Caki2 (cell line): ENCODE measurements around the gene SNAP25. TPM values are rescaled to one million over a fixed set of nuclear protein-coding genes. Genes with fewer than 3 reads are reported as not detected.

Experiments used
- DNase-seq: peaks from one replicate; pipeline ENCODE4 v3.0.0-alpha.2; 2015; ENCODE audit warnings: low read depth
- in situ Hi-C: cut with HindIII; loops from 2 replicates; pipeline ENCODE4 v1.10.0; 2016; ENCODE audit warnings: low sequenced_read_pairs, low pct_unique_long_range_greater_than_20kb, mixed read lengths
- total RNA-seq: library from RNA; depleted of rRNA; stranded (reverse); fragments of >200 nt; shearing (Covaris generic); gene quantifications from 2 replicates; pipeline ENCODE4 v1.2.3, GENCODE V29; 2014; ENCODE audit warnings: low replicate concordance

SNAP25 gene
- total RNA-seq, 1 experiment from 2014 or later = 2.6 TPM

DNA sequence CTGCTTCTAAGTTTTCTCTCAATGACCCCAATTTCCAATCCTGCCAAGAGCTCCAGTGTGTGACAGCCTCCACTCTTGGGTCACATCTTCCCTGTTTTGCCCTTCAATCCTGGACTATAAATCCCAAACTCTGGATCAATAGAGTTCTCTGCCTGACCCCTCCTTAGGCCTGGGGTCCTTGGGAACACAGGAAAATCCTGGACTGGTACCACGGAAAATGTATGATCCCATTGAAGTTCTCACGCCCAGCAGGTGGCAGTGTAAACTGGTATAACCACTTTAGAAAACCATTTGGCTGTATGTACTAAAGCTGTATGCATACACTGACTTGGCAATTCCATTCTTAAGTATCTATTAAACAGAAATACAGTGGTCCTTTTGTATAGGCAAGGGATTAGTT lies 98.0 kb downstream of the SNAP25 start:
- peak; percentile 27 for DNase-seq
- in situ Hi-C loops = no loop called here

DNA sequence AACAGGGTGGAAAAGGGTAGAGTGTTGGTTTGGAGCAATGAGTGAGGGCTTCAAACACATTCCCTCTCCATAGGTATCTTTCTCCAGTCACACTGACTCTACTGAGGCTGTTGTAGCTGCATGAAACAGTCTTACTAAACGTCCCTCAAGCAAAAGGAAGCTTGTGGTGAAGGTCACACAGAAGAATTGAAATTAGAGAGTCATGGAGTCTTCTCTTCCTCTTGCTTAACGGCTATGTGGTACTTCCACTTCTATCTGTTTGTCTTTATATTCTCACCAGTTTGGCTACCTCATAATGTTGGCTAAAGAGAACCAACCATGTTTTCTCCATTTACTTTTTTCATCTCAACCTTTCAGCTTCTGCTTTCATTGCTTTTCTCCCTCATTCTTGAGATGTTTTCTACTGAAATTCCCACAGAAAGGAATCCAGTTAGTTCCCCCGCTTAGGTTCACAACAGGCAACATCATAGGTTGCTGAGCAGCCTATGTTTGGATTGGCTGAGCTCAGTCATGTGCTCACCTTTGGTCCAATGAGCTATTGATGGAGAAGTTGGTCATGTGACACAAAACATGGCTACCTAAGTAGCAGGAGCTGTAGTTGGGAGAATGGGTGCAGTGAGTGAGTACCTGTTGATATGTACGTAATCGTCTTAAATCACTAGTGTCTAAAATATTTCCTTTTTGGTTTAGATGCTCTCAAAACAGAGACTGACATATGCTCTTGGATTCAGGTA lies 99.8 kb downstream of the SNAP25 start:
- in situ Hi-C loops = no loop called here
- DNase-seq = no peak

DNA sequence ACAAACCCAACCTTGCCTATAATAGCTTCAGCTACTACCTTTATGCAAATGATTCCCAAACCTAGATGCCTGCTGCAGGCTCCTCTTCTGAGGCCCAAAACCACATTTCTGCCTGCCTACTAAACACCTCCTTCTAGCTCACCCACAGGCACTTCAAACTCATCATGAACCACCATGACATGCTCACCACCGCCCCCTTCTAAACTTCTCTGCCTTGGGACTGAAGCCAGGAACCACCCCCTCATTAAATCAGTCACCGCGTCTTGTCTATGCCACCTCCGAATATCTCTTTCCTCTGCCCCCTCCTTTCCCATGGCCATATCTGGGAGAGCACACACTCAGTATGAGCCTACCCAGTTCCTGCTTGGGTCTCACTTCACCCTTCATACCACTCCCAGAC lies 101.2 kb downstream of the SNAP25 start:
- no peak for DNase-seq
- in situ Hi-C loops = no loop called here

DNA sequence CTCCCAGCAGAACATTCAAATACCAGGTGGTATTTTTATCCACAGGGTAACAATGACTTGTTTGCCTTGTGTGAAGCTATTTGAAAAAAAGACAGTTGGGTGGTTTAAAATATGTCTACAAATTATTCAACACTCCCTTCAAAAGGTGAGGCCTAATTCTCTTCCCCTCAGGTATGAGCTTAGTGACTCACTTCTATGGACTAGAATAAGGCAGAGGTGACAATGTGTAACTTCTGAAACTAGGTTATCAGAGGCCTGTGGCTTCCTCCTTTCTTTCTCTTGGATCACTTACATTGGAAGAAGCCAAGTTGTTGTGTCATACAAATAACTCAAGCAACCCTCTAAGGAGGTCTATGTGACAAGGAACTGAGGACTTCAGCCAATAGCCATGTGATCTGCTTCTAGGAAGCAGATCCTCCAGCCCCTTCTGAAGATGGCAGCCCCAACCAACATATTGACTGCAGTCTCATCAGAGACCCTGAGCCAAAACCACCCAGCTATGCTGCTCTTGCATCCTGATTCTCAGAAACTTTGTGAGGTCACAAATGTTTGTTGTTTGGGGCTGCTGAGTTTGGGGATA lies 102.6 kb downstream of the SNAP25 start:
- DNase-seq = no peak
- in situ Hi-C loops = no loop called here

DNA sequence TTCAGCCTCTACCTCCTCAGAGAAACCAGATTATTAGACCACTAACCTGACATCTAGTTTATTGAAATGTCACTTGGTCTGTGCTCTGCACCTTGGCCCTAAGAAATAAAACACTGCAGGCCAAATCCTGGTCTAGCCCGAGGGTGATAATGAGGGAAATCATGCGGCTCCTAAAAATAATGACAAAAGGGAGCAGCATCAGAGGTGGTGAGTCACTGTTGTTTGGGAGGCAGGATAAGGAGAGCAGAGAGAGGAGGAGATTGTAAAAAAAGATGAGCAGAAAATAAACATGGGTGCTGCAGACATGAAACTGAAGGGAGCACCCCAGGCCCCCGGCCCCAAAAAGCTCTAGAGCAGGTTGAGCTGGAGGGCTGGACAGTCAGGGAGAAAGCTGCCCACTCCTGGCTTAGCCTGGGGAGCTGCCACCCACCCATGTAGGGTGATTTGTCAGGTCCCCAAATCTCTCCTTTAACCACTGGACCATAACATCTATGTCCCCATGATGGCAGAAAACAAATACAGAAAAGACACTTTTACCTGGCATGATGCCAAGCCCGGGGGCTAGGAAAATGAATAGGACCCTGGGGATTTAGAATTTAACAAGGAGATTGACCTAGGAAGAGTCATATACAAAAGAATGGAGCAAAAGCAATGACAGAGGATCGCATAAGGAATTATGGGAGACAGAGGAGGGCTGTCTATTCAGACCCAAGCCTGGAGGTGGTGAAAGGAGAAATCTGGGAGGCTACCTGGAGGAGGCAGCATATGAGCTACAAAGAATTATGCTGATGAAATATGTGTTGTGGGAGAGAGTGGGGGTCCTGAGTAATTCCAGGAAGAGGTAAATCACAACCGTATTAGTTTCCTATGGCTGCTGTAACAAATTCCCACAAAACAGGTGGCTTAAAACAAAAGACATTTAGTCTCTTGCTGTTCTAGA lies 103.7 kb downstream of the SNAP25 start:
- in situ Hi-C loops = no loop called here
- DNase-seq = peak; percentile 16

DNA sequence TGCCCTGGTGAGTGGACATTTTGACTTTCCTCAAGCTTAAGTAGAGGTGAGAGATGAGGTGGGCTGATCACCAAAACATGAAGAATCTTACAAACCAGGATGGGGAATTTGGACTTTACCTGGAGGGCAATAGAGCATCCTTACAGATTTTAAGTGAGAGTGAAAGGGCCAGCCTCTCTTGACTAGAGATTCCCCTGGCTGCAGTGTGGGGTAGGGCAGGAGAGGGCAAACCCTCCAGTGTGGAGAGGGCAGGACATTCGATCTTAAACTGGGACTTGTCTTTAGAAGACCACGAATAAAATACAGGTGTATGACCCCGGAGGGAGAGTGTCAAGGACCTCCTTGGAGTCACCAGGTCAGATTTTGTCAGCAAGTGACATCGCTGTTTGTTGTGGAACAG lies 105.1 kb downstream of the SNAP25 start:
- DNase-seq = no peak
- in situ Hi-C loops = no loop called here

DNA sequence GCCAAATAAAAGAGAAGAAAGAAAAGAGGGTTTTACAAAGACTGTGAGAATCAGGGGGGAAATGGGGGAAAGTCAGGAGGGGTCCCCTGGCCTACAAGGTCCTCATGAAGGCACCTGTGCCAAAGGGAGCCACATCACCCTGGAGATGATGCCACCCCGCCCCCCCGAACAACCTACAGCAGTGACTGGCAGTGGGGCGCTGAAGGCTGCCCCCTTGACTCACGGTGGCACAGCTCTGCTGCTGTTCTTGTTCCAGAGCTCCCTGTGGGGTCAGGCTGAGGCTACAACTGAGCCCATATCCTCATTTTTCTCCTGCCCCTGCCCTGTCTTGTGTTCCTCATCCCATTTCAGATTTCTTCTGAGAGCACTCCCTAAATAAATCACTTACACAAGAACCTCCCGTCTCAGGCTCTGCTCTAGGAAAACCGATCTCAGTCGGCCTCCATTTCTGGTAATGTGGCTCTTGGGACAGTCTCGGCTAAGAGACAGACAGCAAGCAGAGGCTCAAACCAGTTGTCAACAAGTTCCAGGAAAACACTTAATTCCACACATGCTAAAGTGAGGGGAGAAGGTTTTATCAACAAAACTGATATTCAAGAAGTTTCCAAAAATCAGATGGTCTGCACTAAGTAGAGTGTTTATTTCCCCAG lies 105.7 kb downstream of the SNAP25 start:
- no peak for DNase-seq
- in situ Hi-C loops = no loop called here

DNA sequence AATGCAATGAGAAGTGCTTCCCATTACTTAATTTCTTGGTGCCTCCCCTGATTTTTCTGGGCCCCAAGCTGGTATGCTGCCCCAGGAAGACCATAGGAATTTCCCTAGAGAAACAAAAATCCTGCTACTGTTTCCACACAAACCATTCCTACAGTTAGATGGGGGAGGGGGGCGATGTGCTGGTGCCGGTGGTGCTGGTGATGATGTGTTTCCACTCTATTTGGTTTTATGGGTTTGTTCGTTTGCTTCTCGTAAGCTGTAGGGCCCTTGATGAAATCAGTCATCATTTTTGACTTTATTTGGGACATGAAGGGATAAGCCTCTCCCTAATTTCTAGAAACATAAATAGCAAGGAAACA lies 110.2 kb downstream of the SNAP25 start:
- in situ Hi-C loops = no loop called here
- no peak for DNase-seq

DNA sequence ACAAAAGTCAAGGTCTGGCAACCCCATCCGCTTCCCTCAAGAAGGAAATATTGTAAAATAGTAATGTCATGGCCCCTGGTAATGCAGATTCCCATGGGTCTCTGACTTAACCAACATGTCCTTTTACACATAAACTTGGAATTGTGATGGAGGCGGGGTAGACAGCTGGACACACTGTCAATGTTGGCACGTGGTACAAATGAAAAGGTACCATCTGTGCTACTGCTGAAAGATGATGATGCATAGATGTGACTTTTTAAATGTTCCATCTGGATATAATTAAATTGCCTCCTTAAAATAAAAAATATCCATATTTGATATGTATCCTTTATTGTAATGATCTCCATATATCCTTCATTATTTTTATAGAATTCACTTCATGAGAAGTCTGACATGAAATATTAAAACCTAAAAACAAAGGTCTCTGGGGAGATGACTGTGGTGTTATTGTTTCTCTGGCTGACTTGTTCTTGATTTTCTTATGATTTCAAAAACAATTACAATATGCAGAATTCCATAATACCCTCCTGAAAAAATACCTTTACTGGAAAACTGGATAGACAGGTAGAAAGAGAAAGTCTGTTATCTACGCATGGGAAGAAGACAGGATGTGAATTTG lies 110.9 kb downstream of the SNAP25 start:
- no peak for DNase-seq
- in situ Hi-C loops = no loop called here

DNA sequence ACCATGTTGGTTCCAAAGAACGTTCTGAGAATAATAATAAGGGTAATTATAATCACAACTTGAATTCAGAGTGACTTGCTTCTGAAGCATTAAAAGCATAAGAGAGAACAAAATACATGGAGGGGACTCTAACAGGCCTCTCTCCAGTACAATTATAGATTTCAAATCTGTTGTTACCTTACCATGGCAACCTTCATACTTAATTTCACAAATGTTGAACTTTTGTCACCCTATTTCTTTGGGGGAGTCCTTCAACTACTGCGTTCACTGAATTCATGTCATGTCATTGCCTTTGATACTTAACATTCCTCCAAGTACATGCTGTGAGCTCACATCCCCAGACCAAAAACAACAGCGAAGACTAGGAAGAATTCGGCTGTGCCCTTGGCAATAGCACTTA lies 111.4 kb downstream of the SNAP25 start:
- in situ Hi-C loops = no loop called here
- DNase-seq = no peak

DNA sequence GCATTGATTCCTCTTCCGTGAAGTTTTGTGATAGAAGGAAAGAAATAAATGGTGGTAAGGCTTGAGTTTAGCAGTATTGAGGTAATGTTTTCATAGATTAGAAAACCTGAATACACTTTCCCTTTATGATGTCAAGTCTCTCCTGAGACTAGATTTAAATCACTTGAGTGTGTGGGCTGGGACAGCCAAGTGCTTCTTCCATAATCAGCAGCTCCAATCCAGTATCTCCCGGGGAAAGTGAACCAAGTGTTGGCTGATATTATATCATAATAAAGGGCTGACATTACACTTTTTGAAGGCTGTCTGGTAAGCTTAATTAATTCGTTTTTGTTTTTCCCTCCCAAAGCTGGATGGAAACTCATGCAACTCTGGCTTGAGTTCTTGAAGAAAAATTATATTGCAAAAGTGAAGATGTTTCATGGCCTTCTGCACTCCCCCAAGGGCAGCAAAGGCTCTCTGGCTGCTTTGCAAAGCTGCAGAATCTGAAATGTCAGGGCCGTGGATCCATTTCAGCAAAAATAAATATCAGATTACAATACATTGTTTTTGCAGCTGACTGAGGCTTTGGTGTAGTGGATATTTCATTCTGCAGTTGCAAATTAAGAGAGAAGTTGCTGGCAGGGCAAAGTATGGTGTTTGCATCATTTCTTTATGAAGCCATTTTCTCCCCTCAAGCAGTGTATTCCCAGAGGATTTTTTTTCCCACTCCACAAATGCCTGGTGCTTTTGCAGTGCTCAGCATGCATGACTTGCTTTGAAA lies 114.2 kb downstream of the SNAP25 start:
- DNase-seq = no peak
- in situ Hi-C loops = no loop called here

DNA sequence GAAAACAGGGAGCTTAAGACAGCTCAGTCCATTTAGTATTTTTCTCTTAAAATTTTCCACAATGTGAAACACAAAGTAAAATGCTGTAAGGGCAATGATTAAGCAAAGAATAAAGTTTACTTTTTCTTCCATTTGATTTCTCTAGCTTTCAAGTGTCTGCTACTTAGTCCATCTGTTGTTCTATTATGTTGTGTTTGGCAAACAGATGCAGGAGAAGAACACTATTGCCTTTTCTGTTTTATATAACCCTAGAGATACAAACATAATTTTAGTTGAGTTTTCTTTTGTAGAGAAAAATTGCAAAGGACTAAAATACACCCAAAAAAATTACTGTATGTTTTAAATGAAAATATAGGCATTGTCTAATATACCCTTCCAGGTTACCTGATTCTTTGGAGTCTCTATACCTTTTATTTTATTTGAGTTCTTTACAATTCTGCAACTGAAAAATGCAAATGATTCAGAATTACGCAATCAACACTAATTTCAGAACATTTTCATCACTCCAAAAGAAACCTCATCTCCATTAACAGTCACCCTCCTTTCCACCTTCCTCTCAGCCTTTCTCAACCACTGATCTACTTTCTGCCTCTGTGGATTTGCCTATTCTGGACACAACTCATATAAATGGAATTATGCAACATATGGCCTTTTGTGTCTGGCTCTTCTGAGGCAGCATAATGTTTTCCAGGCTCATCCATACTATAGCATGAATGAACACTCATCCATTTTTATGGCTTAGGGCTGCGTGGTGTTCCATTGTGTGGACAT lies 118.5 kb downstream of the SNAP25 start:
- in situ Hi-C loops = no loop called here
- DNase-seq = no peak

DNA sequence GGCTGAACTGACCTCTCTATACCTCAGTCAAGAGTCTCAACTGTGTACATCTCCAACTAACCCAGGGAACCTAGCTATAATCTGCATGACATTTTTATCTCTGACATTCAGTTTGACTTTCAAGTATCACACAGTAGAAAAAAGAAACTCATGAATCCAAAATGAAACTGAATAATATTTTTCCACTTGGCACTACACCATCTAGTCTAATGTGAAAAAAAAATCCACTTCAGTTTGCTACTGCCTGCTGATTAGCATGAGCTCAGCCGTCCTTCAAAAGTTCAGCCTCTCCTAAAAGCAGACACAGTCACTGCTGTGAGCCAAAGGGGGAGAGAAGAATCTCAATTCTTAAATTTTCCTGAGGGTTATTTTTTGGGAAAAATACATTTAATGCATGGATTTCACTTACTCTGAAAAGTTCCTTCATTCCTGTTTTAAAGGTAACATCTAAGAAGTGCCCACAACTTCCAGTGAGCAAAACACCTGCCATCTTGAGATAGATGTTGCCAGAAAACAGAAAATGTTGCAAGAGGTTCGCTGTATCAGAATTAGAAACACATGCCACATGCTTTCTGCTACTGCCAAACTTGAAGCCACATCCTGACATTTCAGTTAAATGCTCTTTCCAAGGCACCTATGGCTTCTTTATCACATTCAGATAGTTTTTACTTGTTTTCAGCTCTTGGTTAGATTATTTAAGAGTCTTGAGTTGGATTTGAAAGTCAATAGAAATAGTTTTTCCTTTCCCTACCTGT lies 120.0 kb downstream of the SNAP25 start:
- no peak for DNase-seq
- in situ Hi-C loops = no loop called here

DNA sequence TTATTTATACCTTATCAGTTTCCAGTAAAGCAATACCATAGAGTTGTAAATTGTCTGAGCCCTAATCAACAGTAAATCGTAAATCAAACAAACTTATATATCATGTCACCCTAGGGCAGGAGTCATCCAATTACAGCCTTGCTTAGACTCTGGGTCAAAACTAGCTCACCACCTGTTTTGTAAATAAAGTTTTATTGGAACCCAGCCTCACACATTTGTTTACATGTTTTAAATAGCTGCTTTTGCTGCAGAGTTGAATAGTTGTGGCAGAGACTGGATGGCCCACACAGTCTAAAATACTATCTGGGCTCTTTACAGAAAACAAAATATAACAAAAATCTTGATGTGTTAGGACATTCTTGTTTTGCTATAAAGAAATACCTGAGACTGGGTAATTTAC lies 121.0 kb downstream of the SNAP25 start:
- DNase-seq = no peak
- in situ Hi-C loops = no loop called here

DNA sequence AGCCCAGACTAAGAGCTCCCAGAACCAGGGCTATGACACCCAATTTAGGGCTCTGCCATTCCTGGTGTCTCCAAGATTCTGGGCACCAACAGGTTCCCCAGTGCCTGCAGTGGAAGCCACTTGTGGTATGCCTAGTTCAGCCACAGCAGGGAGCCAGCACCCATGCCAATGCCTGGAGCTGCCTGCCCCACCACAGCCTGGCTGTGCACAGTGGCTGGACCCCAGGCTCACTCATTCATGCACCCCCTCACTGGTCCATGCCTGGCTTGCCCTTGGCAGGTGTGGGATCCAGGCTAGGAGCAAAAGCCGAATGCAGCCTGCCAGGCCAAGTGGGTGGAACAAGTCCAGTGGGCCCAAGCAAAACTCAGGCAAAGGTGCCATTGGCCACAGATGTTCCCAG lies 123.5 kb downstream of the SNAP25 start:
- no peak for DNase-seq
- in situ Hi-C loops = no loop called here

DNA sequence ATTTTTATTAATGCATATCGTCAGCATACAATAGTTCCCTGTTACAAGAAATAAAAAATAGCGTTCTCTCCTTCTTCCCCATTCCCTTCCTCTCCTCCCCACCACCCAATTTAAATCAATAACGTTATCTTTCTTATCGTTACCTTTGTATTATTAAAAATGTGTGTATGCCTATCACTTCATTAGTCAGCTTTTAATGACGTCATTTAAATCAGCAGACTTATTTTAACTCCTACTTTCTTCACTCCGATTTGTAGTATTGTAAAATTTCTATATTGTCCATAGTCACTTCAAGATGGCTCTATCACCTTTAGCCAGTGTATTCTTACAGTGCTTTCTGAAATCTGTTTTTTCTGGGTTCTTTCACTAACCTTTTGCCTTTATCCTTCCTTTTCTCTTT lies 126.3 kb downstream of the SNAP25 start:
- DNase-seq = no peak
- in situ Hi-C loops = no loop called here
